GM20000 (cell line): ENCODE measurements around the gene TMCC1.
A peak's percentile ranks its signal among the peaks of the same experiment; 100 is the strongest.

Source experiments
- DNase-seq: peaks from one replicate; pipeline ENCODE4 v3.0.0; 2012; ENCODE audit warnings: low spot score
- TF ChIP-seq, protein P1 (sequence below): IDR thresholded peaks from 2 replicates; pipeline ENCODE4 v1.5.1; 2012; ENCODE audit warnings: mild to moderate bottlenecking, control low read depth; ENCODE audit errors: extremely low read depth, missing control alignments

The TMCC1 gene

DNA sequence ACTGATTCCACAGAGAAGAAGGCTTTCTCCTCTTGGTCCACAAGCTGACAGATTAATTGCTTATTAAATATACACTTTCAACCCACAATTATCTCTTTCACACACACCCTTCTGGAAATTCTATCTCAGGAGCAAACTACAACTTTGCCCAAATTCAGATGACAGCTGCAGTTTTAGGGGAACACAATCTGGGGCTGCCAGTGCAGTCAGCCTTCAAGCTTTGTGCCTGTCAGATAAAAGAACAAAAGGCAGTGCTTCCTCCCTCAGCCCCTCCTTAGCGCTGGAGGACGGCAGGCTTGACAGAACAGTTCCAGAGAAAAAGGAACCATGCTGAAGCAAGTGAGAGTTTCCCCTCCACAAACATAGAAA is 99.6 kb downstream of the TMCC1 start:
- peak; percentile 3 for DNase-seq

DNA sequence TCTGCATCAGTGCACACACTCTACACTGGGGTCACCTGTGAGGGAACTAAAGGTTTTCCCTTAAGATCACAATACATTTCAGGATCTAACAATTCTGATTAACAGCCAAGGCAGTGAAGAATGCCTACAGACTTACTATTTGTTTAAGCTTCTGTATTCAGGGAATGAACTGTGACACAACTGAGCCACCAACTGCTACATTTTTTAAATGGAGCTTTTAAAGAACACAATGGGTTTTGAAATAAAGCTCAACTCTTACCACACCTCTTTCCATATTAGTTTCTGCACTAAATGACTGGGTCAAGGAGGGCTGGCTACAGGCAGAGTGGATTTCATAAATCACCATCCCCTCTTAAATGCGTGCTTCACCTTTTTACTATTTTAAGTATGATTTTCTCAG is 100.2 kb downstream of the TMCC1 start:
- TF ChIP-seq, protein P1, sequence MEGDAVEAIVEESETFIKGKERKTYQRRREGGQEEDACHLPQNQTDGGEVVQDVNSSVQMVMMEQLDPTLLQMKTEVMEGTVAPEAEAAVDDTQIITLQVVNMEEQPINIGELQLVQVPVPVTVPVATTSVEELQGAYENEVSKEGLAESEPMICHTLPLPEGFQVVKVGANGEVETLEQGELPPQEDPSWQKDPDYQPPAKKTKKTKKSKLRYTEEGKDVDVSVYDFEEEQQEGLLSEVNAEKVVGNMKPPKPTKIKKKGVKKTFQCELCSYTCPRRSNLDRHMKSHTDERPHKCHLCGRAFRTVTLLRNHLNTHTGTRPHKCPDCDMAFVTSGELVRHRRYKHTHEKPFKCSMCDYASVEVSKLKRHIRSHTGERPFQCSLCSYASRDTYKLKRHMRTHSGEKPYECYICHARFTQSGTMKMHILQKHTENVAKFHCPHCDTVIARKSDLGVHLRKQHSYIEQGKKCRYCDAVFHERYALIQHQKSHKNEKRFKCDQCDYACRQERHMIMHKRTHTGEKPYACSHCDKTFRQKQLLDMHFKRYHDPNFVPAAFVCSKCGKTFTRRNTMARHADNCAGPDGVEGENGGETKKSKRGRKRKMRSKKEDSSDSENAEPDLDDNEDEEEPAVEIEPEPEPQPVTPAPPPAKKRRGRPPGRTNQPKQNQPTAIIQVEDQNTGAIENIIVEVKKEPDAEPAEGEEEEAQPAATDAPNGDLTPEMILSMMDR = no peak
- DNase-seq = no peak

More for the DNA sequence above, 99.6 kb downstream of the TMCC1 start:
- TF ChIP-seq, protein P1 = no peak

DNA sequence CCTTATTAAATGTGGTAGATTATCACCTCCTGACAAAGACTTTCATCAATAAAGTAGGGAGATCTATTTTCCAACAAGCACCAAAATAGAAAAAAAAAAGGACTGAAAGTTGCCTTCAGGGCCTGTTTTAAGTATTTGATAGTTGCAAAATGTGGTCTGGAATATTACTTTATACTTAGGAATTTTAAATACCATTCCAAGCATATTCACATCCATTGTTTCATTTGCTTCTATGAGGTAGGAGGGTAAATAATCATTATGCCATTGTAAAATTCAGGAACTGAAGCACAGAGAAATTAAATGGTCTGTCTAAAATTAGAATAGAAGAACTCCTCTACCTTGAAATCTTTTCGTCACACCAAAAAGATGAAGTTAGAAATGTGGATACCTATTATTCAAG is 110.0 kb downstream of the TMCC1 start:
- no peak for DNase-seq
- TF ChIP-seq, protein P1 = no peak

DNA sequence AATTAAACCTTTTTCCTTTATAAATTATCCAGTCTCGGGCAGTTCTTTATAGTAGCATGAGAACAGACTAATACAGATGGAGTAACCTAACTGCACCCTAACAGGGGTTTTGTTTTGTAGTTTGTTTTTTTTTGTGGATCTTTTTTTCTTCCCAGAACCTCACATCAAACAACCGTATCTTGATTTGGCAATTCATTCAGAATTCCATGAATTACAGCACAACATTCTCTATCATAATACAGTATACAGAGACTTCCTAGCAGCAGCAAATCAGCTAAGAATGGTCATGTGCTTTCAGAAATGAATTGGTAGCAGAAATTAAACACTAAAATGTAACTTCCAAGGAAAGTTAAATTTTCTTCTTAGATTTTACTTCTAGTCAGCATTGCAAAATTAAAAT is 114.6 kb downstream of the TMCC1 start:
- no peak for DNase-seq
- TF ChIP-seq, protein P1 = no peak

DNA sequence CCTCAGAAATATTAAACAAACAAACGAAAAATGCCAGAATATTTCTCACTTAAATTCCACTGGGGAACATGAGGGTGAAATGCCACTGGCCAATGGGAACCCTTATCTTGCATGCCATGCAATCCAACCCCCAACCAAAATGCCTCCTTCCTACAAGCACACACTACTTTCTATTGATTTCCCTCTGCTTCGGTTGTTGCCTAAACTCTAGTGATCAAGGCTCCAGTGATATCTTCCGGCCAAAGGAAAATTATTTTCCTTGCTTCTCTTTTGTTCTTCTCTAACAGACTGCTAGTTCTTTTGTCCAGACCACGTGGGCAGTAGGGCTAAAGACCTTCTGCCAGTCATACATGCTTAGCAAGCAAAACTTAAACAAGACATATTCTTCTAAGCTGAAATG is 115.7 kb downstream of the TMCC1 start:
- DNase-seq = no peak
- TF ChIP-seq, protein P1 = no peak

DNA sequence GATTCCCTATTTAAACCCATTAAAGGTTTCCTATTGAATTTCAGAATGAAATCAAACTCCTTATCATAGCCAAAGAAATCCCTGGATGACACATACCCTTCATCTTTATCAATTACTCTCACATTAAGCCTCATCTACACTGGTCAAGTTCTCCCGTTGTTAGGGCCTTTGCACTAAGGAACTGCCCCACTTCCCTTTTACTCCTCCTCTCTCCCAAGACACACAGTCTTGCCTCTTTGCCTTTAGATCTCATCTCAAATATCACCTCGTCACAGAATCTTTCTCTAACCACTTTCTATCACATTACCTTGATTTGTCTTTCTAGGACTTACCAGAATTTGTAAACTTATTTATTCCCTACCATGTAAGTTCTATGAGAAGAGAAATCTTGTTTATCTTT is 117.6 kb downstream of the TMCC1 start:
- TF ChIP-seq, protein P1 = no peak
- DNase-seq = no peak

DNA sequence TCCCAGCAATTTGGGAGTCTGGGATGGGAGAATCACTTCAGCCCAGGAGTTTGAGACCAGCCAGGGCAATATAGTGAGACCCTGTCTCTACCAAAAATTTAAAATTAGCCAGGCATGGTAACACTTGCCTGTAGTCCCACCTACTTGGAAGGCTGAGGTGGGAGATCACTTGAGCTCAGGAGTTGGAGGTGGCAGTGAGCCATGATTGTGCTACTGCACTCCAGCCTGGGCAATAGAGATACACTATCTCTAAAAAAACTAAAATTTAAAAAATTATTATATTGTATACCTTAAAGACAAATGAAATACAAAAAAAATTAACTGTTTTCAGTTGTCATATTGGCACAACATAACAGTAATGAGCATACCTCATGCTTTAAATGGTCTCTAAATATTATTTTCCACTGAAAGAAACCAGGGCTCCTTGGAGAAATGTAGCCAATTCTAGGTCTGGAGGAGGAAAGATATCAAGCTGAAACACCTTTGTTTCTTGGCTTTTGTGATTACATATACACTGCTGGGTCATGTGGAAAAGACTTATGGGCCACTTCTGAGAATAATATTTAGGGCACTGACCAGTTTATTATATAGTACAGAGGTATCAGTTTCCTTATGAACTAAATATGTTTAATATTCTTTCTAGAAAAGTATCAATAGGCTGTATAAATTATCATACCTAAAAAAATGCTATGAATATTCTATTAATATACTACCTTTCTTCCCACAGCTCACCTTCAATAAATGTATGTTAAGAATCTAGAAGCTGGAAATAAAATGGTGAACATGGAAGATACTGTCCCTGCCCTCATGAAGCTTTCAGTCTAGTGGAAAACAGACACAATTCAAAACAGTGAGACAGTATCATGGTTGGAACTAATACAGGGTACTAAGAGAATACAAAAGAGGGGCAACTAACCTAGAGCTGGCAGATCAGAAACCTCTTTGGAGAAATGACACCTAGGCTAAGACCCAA is 119.5 kb downstream of the TMCC1 start:
- no peak for DNase-seq
- TF ChIP-seq, protein P1 = no peak
